Hematopoietic multipotent progenitor cell treated with erythropoietin and hydrocortisone succinate and interleukin-3 and kit ligand, for 17 days (in vitro differentiated cells): ENCODE results near the gene HOXA5.

Source experiments
- DNase-seq: peaks from one replicate; pipeline ENCODE4 v3.0.0-alpha.2; 2015; ENCODE audit warnings: low spot score

The HOXA5 gene

DNA sequence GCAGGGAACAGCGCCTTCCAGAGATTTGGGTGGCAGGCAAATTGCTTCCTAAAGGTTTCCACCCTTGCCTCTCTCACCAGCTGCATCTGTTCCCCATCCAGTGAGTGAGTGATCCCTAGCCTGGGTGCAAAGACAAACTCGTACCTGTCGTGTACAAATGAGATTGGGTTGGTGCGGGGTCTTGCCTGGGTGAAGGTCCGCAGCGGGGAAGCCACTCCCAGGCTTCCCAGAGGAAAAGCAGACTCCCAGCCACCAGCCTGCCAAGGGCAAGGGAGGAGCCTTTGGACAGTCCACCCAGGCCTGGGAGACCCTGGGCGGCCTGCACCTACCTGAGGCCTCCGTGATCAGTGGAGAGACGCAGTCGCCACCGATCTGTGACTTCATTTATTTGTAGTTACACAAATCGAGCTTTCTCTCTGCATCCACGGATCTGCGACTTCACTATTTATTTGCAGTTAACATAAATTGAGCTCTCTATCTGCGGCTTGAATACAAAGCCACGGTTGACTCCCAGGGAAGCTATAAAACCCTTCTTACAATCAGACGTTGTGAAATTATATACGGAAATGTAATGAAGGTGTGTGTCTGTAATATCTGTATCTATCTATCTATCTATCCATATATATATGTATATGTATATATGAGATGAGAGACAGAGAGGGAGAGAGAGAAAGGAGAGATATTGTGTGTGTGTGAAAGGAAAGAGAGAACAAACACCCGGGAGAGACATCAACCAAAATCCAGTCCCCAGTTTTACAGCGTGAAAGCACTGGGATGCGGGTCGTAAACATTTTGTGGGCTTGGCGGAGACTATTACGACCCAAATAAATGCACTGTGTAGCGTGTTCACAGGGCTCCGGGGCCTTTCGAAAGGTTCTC is 16.0 kb upstream of the HOXA5 start:
- no peak for DNase-seq

DNA sequence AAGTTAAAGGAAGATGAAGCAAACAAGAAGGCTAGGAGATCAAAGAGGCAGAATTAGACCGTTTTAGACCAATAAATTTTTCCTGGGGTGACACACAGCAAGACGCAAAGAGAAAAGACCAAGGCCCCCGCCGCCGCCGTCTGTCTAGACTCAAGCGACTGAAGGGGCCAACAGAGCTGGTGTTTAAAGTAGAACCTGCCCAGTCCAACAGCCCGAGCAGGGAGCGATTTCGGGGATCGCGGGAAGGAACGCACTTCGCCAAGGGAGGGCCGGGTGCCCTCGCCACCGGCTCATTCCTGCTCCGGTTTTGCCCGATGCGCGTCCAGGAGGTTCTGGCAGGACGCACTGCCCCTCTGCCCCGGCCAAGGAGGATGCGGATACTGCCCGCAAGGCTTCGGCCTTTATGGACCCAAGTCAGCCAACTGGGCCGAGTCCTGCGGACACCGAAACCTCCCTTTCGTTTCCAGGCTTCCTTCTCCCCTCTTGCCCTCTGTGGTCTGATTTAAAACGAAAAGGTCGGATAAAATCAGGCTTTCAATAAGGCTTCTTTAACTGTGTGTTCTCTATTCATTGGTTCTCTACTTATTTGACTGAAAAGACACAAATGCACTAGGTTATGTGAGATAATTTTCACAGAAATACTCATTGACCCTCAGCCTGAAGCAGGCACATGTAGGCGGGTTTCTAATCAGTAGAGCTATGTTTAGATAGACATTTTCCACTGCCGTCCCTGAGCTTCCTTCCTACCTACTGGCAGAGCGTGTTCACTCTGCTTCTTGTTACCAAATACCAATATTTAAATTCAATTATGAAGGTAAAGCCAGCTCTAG is 15.2 kb upstream of the HOXA5 start:
- no peak for DNase-seq

GRCh38 chr7:27157702-27158431 is 14.4 kb upstream of the HOXA5 start:
- DNase-seq = no peak

DNA sequence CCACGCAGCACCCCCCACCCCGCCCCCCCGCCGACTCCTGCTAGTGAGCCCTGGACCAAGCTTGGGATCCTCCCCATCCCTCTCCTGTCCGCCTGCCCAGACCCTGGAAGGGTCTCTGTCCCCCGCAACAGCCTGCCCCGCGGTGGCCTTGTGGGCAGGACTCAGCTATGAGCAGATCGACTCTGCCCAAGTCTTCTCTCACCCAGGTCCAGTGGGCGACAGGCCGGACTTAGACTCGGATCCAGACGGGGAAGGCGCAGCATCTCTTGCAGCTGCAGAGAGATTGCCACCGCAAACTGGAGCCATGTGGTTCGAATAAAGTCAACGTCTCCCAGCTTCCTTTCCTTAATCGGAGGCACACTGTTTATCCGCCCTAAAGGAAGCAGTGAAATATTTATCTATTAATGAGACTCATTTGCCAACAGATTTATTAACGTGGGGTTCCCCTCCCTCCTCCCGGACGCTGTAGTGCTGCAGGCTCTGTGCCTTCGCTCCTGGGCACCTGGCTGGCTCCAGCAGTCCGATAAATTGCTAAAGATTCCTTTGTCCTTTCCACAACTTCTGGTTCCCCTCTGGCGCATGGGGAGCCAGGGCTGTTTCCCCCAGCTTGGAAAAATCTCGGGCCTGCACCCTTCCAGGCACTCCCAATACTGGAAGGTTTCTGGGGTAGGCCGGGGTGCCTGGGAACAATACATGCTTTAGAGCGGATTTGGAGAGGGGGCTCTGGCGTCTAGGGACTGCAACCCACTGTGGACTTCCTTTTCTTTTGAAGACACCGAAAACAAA is 13.6 kb upstream of the HOXA5 start:
- DNase-seq = no peak

DNA sequence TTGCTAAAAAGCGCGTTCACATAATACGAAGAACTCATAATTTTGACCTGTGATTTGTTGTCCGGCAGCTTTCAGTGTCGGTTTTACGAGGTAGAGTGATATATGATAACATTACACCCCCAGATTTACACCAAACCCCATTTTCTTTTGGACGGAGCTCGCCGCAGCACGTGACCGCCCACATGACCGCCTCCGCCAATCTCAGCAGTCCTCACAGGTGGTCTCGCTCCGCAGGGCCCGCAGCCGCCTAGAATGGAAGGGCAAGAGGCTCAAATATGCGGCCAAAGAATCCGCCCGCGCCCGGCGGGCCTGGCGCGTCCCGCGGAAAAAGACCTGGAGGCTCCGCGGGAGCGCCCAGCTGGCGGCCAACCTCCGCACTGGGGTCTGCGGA is 13.0 kb upstream of the HOXA5 start, which contains the start of gene HOXA7:
HOXA7 (minus strand) TSS at position 168 of the 391 bp plus-strand sequence; CDS start at position 38, 130 bp downstream.
- no peak for DNase-seq

DNA sequence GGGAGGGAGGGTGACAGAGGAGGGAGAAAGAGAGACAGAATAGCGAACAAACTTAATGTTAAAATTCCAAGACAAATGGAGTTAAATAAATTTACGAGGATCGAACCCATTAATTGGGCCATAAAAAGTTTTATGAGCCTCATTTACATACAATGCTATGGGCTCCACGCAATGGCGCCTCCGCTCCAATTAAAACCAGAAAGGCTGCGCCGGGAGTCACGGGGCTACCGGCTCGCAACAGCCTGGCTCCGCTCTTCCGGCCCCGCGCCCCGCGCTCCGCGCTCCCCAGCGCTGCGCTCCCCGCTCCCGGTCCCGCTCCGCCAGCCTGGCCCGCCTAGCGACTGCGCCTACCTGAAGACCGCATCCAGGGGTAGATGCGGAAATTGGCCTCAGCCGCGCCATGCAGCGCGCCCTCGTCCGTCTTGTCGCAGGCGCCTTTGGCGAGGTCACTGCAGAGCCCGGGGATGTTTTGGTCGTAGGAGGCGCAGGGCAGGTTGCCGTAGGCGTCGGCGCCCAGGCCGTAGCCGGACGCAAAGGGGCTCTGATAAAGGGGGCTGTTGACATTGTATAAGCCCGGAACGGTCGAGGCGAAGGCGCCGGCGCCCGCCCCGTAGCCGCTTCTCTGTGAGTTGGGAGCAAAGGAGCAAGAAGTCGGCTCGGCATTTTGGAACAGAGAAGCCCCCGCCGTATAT is 12.5 kb upstream of the HOXA5 start:
- no peak for DNase-seq

DNA sequence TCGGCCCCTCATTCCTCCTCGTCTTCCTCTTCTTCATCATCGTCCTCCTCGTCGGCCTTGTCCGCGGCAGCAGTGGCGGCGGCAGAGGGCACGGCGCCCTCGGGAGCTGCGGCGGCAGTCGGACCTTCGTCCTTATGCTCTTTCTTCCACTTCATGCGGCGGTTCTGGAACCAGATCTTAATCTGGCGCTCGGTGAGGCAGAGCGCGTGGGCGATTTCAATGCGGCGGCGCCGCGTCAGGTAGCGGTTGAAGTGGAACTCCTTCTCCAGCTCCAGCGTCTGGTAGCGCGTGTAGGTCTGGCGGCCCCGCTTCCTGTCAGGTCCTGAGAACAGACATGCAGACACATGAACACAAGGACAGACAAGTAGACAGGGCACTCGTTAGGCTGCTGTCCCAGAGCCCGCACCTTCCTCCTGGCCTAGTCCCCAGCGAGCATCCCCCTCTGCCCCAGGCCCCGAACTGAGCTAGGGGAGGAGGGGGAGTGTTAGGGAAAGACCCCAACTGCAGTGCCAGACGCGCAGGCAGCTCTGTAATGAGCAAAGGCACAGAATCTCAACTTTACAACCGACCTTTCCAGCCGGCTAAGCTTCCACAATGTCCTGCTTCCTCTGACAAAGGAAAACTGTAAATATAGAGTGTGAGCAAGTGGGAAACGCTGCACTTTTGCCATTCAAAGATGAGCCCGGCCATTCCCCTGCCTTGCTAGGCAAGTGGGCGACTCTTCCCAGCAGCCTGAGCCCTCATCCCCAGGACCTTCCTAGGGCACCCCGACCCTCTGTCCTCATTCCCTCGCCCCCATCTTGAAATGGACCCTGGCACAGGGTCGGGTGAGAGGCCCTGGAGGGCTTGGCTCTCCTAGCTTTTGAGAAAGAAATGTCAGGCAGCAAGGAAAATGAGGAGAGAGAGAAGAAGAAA is 11.7 kb upstream of the HOXA5 start:
- no peak for DNase-seq

DNA sequence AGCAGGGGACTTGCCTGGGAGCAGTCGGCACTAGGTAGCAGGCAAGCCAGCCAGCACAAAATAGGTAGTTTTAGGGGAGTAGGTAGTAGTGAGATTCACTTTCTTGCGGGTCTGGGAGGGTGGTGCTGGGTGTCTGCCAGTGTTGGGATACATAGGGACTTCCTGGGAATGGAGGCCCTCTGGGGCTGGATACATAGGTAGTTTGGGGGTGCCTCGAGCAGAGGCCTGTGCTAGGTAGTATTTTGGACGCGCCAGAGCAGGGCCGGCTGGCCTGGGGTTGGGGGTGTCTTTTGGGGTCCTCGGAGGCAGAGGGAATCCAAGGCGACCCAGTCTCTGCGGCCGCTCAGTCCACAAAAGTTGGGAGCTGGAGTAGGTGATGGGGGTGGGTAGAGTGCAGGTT is 10.9 kb upstream of the HOXA5 start:
- no peak for DNase-seq

DNA sequence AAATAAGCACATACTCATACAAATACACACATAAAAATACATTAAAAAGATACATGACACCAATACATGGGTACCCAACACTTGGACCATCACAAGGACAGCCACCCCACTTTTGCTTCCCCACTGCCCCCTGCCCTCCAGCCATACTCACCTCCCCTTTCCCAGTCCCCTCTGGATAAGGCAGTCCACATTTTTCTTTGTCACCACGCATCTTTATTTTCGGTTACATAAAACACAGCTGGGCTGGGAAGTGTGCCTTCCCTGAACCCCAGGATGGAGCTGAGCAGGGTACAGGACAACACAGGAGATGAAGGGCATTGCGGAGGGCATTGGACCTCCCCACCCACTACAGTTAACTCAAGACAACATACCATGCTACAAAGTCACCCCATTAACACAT is 10.0 kb upstream of the HOXA5 start:
- DNase-seq = no peak

DNA sequence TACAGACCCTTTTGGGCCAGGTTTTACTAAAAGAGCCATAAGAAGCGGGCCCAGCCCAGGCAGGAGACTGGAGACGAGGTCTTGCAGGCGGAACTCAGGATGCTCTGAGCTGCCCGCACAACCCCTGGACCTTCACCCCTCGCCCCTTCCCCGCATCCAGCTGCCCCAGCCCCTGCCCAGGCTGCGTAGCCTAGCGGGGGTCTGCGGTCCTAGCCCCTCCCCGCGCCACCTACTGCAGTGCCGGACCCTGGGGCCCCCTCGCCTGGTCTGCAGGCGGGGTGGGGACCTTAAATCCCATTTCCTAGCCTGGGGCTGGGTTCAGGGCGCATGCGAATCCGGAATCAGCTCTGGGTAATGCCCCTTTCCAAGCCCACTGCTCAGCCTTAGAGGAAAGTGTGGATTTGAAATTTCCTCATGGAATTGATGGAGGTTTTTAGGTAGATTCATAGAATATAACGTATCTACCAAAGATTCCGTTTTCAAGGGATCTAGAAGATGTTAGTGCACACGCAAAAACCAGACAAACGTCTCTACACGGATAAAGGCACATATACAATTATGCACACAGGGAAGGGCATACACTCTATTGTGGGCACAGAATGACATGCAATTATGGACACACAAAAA is 9.4 kb upstream of the HOXA5 start:
- DNase-seq = no peak

- no peak for DNase-seq
Measured at GRCh38 chr7:27151931-27152815, 8.7 kb upstream of the HOXA5 start, which contains the start of gene HOXA3. TSS of gene HOXA3 (minus strand) at chr7:27152583. CDS start at chr7:27110640, 41,943 bp downstream.

- no peak for DNase-seq
Measured at GRCh38 chr7:27151341-27151930, 8.0 kb upstream of the HOXA5 start.

- DNase-seq = peak; percentile 24
Measured at GRCh38 chr7:27150568-27151340, 7.3 kb upstream of the HOXA5 start.

- no peak for DNase-seq
Measured at GRCh38 chr7:27149842-27150567, 6.5 kb upstream of the HOXA5 start.

DNA sequence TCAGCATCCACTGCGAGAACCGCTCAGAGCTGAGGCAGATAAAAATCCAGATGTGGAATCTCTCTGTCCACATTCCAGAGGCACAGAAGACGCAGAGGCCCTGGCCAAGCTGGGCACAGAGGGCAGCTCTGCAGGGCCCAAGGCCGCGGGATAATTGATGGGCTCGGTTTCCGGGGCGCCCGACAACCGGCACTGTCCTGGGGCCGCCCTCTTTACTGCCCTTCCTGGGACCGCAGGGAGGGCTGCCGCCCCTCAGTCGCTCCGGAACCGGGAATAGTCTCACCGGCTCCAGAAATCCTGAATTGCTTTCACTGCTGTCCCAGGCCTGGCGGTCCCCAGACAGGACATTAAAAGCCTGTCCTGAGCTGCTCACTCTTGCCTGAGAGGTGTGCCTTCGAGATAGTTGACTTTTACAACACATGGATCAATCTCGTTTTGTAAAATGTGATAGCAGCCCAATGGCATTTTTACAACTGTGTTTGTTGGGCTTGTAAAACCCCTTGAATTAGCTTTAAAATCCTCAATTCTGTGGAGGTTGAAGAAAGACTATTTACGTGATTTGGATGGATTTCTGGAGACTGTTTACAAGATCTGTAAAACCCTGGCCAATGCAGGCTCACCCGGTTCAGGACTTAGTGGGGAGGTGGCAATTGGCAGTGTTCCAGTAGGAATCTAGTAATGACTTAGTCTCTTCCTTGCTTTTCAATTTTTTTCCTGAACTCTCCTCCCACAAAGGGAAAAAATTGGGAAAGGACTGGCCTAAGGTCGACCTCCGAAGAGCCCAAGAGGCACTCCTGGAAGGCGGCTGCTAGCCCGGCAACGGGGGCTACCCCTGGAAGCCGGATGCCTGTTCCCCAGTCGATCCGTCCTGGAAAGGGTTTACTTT is 5.5 kb upstream of the HOXA5 start:
- no peak for DNase-seq
